HCT116 (cell line): Measurements from ENCODE around the gene CISD2.

ENCODE experiments used
- POLR2A ChIP-seq: IDR thresholded peaks from 2 replicates; pipeline ENCODE4 v1.7.0; 2011; ENCODE audit warnings: borderline replicate concordance; ENCODE audit not compliant: insufficient read depth, insufficient read length; ENCODE audit errors: extremely low read depth
- TF ChIP-seq, protein P1 (sequence below), 3 experiments: fragments of 200-600 bp in 1 of 3; sonication (generic) in 1 of 3; IDR thresholded peaks in 2 of 3; conservative IDR thresholded peaks in 1 of 3; 2 replicates each; pipeline ENCODE4 v1.5.1; 2012 to 2017; ENCODE audit warnings: low read depth in 2 of 3, low read length in 2 of 3, antibody characterized with exemption in 1 of 3, borderline replicate concordance in 1 of 3, control low read depth in 1 of 3, mild to moderate bottlenecking in 1 of 3, mixed read lengths in 1 of 3, mixed run types in 1 of 3, moderate library complexity in 1 of 3; ENCODE audit not compliant: insufficient read depth in 1 of 3

DNA sequence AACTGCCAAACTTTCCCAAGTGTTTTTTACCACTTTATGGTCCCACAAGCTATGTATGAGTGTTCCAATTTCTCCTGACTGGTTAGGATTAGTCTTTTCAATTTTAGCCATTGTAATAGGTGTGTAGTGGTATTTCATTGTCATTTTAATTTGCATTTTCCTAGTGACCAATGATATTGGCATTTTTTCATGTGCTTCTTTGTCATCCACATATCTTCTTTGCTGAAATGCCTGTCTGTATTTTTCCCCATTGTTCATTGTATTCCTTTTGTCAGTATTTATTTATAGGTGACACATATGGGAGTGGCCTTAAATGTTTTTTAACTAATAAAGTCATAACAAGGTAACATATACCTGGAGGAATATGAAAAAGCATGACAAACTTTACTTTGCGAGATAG lies 32.2 kb upstream of the CISD2 start:
- TF ChIP-seq, protein P1, sequence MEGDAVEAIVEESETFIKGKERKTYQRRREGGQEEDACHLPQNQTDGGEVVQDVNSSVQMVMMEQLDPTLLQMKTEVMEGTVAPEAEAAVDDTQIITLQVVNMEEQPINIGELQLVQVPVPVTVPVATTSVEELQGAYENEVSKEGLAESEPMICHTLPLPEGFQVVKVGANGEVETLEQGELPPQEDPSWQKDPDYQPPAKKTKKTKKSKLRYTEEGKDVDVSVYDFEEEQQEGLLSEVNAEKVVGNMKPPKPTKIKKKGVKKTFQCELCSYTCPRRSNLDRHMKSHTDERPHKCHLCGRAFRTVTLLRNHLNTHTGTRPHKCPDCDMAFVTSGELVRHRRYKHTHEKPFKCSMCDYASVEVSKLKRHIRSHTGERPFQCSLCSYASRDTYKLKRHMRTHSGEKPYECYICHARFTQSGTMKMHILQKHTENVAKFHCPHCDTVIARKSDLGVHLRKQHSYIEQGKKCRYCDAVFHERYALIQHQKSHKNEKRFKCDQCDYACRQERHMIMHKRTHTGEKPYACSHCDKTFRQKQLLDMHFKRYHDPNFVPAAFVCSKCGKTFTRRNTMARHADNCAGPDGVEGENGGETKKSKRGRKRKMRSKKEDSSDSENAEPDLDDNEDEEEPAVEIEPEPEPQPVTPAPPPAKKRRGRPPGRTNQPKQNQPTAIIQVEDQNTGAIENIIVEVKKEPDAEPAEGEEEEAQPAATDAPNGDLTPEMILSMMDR (IDR thresholded peaks at IDR 0.05 in 2 of 3, conservative IDR thresholded peaks at IDR 0.05 in 1 of 3; ENCODE audit: borderline replicate concordance in 1 of 3, insufficient read depth in 1 of 3, low read depth in 2 of 3, low read length in 2 of 3): no peak
- TF ChIP-seq POLR2A: no peak
